ENCODE measurements around the gene FRA10AC1.

Gene FRA10AC1

GRCh38 chr10:93620925-93621324, 81.5 kb downstream of the FRA10AC1 start:
- ChIA-PET CTCF (no interaction called here), POLR2A (no interaction called here)

More at GRCh38 chr10:93620925-93621324, 81.5 kb downstream of the FRA10AC1 start:
- no peak for TF ChIP-seq CTCF (IDR thresholded peaks at IDR 0.05; ENCODE audit: insufficient read depth, low read length, missing control alignments)
- H3K4me3 ChIP-seq (ENCODE audit: low read depth, low read length), result no peak overlapping the region
- DNase-seq (ENCODE audit: low read depth, low spot score), result no peak
